ENCODE measurements around the gene SUDS3.

GRCh38 chr12:118377884-118378470 is 1.6 kb downstream of the SUDS3 start:
- TF ChIP-seq MXI1 (conservative IDR thresholded peaks at IDR 0.05; ENCODE audit: poor library complexity, severe bottlenecking) (no peak), CTCF (IDR thresholded peaks at IDR 0.05; ENCODE audit: poor library complexity, severe bottlenecking) (peak; percentile 91), EP300 (conservative IDR thresholded peaks at IDR 0.05; ENCODE audit: poor library complexity, severe bottlenecking) (no peak), REST (IDR thresholded peaks at IDR 0.05; ENCODE audit: borderline replicate concordance) (no peak), TAF1 (IDR thresholded peaks at IDR 0.05; ENCODE audit: low read depth) (no peak), EZH2 (IDR thresholded peaks at IDR 0.05; ENCODE audit: borderline replicate concordance, insufficient read depth, low read length, poor library complexity, severe bottlenecking) (no peak)

Measured in neural cell (in vitro differentiated cells).